D341Med (cell line): ENCODE data around the gene EXOC1.
A peak's percentile ranks its signal among the peaks of the same experiment; 100 is the strongest.
"Not testable (repeated sequence)": the region's sequence is repeated elsewhere in the genome, so short reads cannot be mapped to it uniquely, and the experiment has no call there.

Experiments used
- DNase-seq: peaks from one replicate; pipeline ENCODE4 v3.0.0; 2012; ENCODE audit warnings: low spot score

The EXOC1 gene

GRCh38 chr4:55907469-55907868, 54.0 kb downstream of the EXOC1 start:
- no peak for DNase-seq

GRCh38 chr4:55910140-55910539, 56.7 kb downstream of the EXOC1 start:
- DNase-seq, result no peak

GRCh38 chr4:55912249-55912648, 58.8 kb downstream of the EXOC1 start:
- DNase-seq, result no peak

GRCh38 chr4:55920571-55920970, 67.1 kb downstream of the EXOC1 start:
- DNase-seq, result no peak

GRCh38 chr4:55921093-55921492, 67.6 kb downstream of the EXOC1 start:
- DNase-seq, result no peak

- DNase-seq, result no peak
These were observed 71.8 kb downstream of the EXOC1 start for GRCh38 chr4:55925241-55925640.

- no peak for DNase-seq
These were observed 73.2 kb downstream of the EXOC1 start for GRCh38 chr4:55926610-55927009.

- no peak for DNase-seq
These were observed 74.5 kb downstream of the EXOC1 start for GRCh38 chr4:55927803-55928437.

- no peak for DNase-seq
These were observed 75.4 kb downstream of the EXOC1 start for GRCh38 chr4:55928846-55929245.

- no peak for DNase-seq
These were observed 77.6 kb downstream of the EXOC1 start for GRCh38 chr4:55931043-55931442.

- DNase-seq, result no peak
These were observed 78.4 kb downstream of the EXOC1 start for GRCh38 chr4:55931833-55932232.

GRCh38 chr4:55932511-55932910, 79.1 kb downstream of the EXOC1 start:
- DNase-seq, result no peak

GRCh38 chr4:55933611-55934010, 80.2 kb downstream of the EXOC1 start:
- no peak for DNase-seq

GRCh38 chr4:55935907-55936306, 82.5 kb downstream of the EXOC1 start:
- not testable (repeated sequence) for DNase-seq

- no peak for DNase-seq
These were observed 85.0 kb downstream of the EXOC1 start for GRCh38 chr4:55938481-55938880.

GRCh38 chr4:55939421-55939820, 86.0 kb downstream of the EXOC1 start:
- no peak for DNase-seq

GRCh38 chr4:55941881-55942396, 88.5 kb downstream of the EXOC1 start:
- no peak for DNase-seq

GRCh38 chr4:55947254-55947882, 93.9 kb downstream of the EXOC1 start:
- no peak for DNase-seq

- DNase-seq, result no peak
These were observed 94.7 kb downstream of the EXOC1 start for GRCh38 chr4:55947912-55948725.

- DNase-seq, result peak; percentile 99
These were observed 95.5 kb downstream of the EXOC1 start, which contains the start of gene CEP135 for GRCh38 chr4:55948726-55949481. Gene CEP135 (plus strand): TSS chr4:55948945. CDS start chr4:55952131, 3,186 bp downstream.

GRCh38 chr4:55949482-55949802, 96.0 kb downstream of the EXOC1 start:
- DNase-seq, result no peak
